WTC11 (cell line): ENCODE results near the gene MAST4.

Experiments used
- CTCF ChIP-seq: fragments of 200-600 bp; IDR thresholded peaks from 2 replicates; pipeline ENCODE4 v1.8.0; 2022; ENCODE audit warnings: antibody characterized with exemption
- E2F5 ChIP-seq: sonication (generic); formaldehyde crosslinking; IDR thresholded peaks from 2 replicates; pipeline ENCODE4 v1.8.1; 2022; ENCODE audit warnings: mild to moderate bottlenecking, moderate library complexity, missing genetic modification reagents
- EMX1 ChIP-seq: fragments of 250-450 bp; sonication (Bioruptor Pico); IDR thresholded peaks from 2 replicates; pipeline ENCODE4 v1.8.0; 2021; ENCODE audit warnings: mild to moderate bottlenecking
- ETV6 ChIP-seq: sonication (generic); formaldehyde crosslinking; IDR thresholded peaks from 2 replicates; pipeline ENCODE4 v1.8.1; 2022; ENCODE audit warnings: mild to moderate bottlenecking, missing genetic modification reagents
- FOXJ3 ChIP-seq: sonication (generic); formaldehyde crosslinking; IDR thresholded peaks from 2 replicates; pipeline ENCODE4 v1.9.0; 2021; ENCODE audit warnings: missing genetic modification reagents, mild to moderate bottlenecking, borderline replicate concordance
- KAT7 ChIP-seq: sonication (generic); formaldehyde crosslinking; IDR thresholded peaks from 2 replicates; pipeline ENCODE4 v1.8.1; 2023; ENCODE audit warnings: missing genetic modification reagents, mild to moderate bottlenecking, borderline replicate concordance
- NR1H2 ChIP-seq: sonication (generic); formaldehyde crosslinking; IDR thresholded peaks from 2 replicates; pipeline ENCODE4 v1.9.0; 2021; ENCODE audit warnings: mild to moderate bottlenecking, moderate library complexity, missing genetic modification reagents
- RELA ChIP-seq: sonication (generic); formaldehyde crosslinking; IDR thresholded peaks from 2 replicates; pipeline ENCODE4 v1.8.1; 2022; ENCODE audit warnings: missing genetic modification reagents, mild to moderate bottlenecking, borderline replicate concordance
- SP1 ChIP-seq: sonication (generic); formaldehyde crosslinking; conservative IDR thresholded peaks from 2 replicates; pipeline ENCODE4 v1.8.1; 2022; ENCODE audit warnings: missing genetic modification reagents
- USF1 ChIP-seq: sonication (generic); formaldehyde crosslinking; IDR thresholded peaks from 2 replicates; pipeline ENCODE4 v1.8.0; 2022; ENCODE audit warnings: mild to moderate bottlenecking, missing genetic modification reagents
- ZNF219 ChIP-seq: sonication (generic); formaldehyde crosslinking; IDR thresholded peaks from 2 replicates; pipeline ENCODE4 v1.8.0; 2023; ENCODE audit warnings: missing genetic modification reagents, mild to moderate bottlenecking, borderline replicate concordance
- TF ChIP-seq, protein P1 (sequence below): sonication (generic); formaldehyde crosslinking; IDR thresholded peaks from 2 replicates; pipeline ENCODE4 v1.8.1; 2023; ENCODE audit warnings: mild to moderate bottlenecking, missing genetic modification reagents, borderline replicate concordance

DNA sequence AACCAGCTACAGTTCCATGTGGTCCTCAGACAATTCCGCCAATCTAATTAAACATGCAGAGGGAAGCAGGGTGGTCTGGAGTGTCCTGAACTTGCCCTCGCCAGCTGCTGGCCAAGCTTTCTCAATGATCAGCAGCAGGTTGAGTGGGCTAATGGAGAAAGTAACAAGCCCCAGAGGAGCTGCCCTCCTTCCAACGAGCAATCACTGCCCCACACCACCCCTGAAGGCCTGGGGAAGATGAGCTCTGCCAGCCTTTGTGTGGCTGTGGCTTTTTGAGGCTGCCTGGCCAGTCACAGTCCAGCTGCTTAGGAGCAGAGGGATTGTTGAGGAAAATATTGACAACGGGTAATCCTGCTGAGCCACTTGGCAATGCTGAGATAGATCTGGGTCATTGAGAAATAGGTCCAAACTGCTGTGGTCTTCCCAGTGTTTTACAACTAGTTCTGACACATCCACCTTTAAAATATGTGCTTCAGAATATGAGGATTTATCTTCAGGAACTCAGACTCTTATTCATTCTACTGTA, 493.1 kb downstream of the MAST4 start:
- TF ChIP-seq CTCF (no peak), ETV6 (CRISPR knock-in tag) (no peak), EMX1 (CRISPR knock-in tag) (no peak), E2F5 (CRISPR knock-in tag) (no peak), SP1 (CRISPR knock-in tag) (no peak), USF1 (no peak), KAT7 (no peak), FOXJ3 (no peak), NR1H2 (CRISPR knock-in tag) (no peak), ZNF219 (CRISPR knock-in tag) (no peak), RELA (CRISPR knock-in tag) (no peak)
- TF ChIP-seq, protein P1, sequence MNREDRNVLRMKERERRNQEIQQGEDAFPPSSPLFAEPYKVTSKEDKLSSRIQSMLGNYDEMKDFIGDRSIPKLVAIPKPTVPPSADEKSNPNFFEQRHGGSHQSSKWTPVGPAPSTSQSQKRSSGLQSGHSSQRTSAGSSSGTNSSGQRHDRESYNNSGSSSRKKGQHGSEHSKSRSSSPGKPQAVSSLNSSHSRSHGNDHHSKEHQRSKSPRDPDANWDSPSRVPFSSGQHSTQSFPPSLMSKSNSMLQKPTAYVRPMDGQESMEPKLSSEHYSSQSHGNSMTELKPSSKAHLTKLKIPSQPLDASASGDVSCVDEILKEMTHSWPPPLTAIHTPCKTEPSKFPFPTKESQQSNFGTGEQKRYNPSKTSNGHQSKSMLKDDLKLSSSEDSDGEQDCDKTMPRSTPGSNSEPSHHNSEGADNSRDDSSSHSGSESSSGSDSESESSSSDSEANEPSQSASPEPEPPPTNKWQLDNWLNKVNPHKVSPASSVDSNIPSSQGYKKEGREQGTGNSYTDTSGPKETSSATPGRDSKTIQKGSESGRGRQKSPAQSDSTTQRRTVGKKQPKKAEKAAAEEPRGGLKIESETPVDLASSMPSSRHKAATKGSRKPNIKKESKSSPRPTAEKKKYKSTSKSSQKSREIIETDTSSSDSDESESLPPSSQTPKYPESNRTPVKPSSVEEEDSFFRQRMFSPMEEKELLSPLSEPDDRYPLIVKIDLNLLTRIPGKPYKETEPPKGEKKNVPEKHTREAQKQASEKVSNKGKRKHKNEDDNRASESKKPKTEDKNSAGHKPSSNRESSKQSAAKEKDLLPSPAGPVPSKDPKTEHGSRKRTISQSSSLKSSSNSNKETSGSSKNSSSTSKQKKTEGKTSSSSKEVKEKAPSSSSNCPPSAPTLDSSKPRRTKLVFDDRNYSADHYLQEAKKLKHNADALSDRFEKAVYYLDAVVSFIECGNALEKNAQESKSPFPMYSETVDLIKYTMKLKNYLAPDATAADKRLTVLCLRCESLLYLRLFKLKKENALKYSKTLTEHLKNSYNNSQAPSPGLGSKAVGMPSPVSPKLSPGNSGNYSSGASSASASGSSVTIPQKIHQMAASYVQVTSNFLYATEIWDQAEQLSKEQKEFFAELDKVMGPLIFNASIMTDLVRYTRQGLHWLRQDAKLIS (CRISPR knock-in tag): no peak
